DND-41 (cell line): ENCODE data around the gene SLC40A1.

Experiments
- CTCF ChIP-seq: IDR thresholded peaks from 2 replicates; pipeline ENCODE4 v1.5.1; 2012; ENCODE audit warnings: borderline replicate concordance, low read length, moderate library complexity, mild to moderate bottlenecking; ENCODE audit not compliant: poor library complexity, severe bottlenecking; ENCODE audit errors: extremely low read depth
- EZH2 ChIP-seq: IDR thresholded peaks from 3 replicates; pipeline ENCODE4 v1.6.1; 2012; ENCODE audit warnings: borderline replicate concordance, low read depth, mild to moderate bottlenecking, moderate library complexity, low read length, inconsistent platforms; ENCODE audit not compliant: severe bottlenecking

DNA sequence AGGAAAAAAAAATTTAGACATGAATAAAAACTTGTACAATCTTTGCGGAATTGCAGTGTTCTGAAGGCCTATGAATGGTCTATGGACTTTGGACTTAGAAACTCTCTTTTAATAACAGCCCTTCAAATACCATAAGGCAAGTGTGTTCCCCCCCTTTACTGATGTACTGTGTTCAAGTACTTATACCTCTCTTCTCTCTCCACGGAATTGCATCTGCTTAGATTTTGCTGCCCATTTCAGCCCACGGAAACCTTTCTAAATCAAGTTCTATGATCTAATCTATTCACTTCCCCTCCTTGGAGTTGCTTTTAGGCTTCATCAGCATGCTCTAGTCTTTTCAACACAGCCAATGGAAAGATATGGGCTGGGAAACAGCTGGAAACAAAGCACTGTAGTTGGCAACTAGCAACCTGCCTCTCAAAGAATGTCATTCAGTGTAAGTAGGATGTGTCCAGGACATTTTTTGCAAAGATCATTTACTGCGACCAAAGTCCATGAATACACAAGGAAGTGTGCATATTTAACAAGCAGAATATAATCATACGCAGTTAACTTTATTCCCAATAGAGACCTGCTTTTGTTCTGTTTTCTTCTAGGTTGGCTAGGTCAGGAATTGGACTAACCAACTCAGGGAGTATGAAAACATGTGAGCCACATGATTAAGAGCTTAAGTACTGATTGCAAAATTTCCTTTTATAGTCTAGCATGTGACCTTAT lies 58.0 kb downstream of the SLC40A1 start:
- TF ChIP-seq CTCF, result no peak
- TF ChIP-seq EZH2, result no peak
